SU-DHL-6 (cell line): Measurements from ENCODE around the gene GRIK3.

Source experiments
- H2AFZ ChIP-seq: fragments of 200-600 bp; sonication (generic); 2 replicates; pipeline ENCODE4 v1.6.1; 2014; ENCODE audit warnings: low read depth, mild to moderate bottlenecking, moderate library complexity, mixed read lengths, antibody characterized with exemption, low read length; ENCODE audit not compliant: severe bottlenecking
- H3F3A ChIP-seq: fragments of 200-600 bp; shearing (Covaris generic); 2 replicates; pipeline ENCODE4 v1.6.0; 2016; ENCODE audit warnings: antibody characterized with exemption, mild to moderate bottlenecking; ENCODE audit not compliant: insufficient read depth
- H3K27ac ChIP-seq: fragments of 200-600 bp; sonication (generic); 2 replicates; pipeline ENCODE4 v1.5.1; 2016; ENCODE audit warnings: low read depth, mild to moderate bottlenecking, low read length, moderate library complexity, mixed read lengths
- H3K27me3 ChIP-seq: fragments of 200-600 bp; sonication (generic), shearing (Covaris generic); 2 replicates; pipeline ENCODE4 v1.6.0; 2014; ENCODE audit warnings: mild to moderate bottlenecking, low read length
- H3K36me3 ChIP-seq: fragments of 200-600 bp; sonication (generic); 2 replicates; pipeline ENCODE4 v1.6.1; 2014; ENCODE audit warnings: mild to moderate bottlenecking, low read length, mixed read lengths
- H3K4me2 ChIP-seq: fragments of 300-600, 200-600 bp; shearing (Covaris generic), sonication (generic); 2 replicates; pipeline ENCODE4 v1.6.0; 2014; ENCODE audit warnings: low read length, low read depth, mild to moderate bottlenecking; ENCODE audit not compliant: poor library complexity, severe bottlenecking
- H3K4me3 ChIP-seq: fragments of 200-600 bp; sonication (generic); 2 replicates; pipeline ENCODE4 v1.5.1; 2014; ENCODE audit warnings: antibody characterized with exemption, low read length, mild to moderate bottlenecking, mixed read lengths; ENCODE audit not compliant: insufficient read depth, poor library complexity, severe bottlenecking
- H3K79me2 ChIP-seq: fragments of 200-600 bp; sonication (generic); 2 replicates; pipeline ENCODE4 v1.6.1; 2014; ENCODE audit warnings: mild to moderate bottlenecking, low read length, moderate library complexity; ENCODE audit not compliant: insufficient read depth
- H3K9ac ChIP-seq: fragments of 200-600 bp; sonication (generic); 2 replicates; pipeline ENCODE4 v1.7.0; 2014; ENCODE audit warnings: mild to moderate bottlenecking, low read length
- H3K9me2 ChIP-seq: fragments of 200-600 bp; sonication (generic); replicated peaks from 2 replicates; pipeline ENCODE4 v1.6.1; 2014; ENCODE audit warnings: low read length; ENCODE audit not compliant: insufficient read depth
- H3K9me3 ChIP-seq: fragments of 200-600 bp; sonication (generic); 2 replicates; pipeline ENCODE4 v1.6.1; 2014; ENCODE audit warnings: low read length, mixed read lengths; ENCODE audit not compliant: insufficient read depth
- H4K20me1 ChIP-seq: fragments of 200-600 bp; sonication (generic); 2 replicates; pipeline ENCODE4 v1.6.1; 2014; ENCODE audit warnings: low read depth, mild to moderate bottlenecking, antibody characterized with exemption, low read length, moderate library complexity, mixed read lengths
- EZH2phosphoT487 ChIP-seq: fragments of 200-600 bp; sonication (generic), shearing (Covaris generic); conservative IDR thresholded peaks from 2 replicates; pipeline ENCODE4 v1.6.1; 2018; ENCODE audit warnings: mild to moderate bottlenecking, antibody characterized with exemption, low read length, moderate library complexity, mixed read lengths
- TF ChIP-seq, protein P1 (sequence below): fragments of 200-600 bp; sonication (generic); IDR thresholded peaks from one replicate; pipeline ENCODE4 v1.5.1; 2017; ENCODE audit warnings: antibody characterized with exemption, mild to moderate bottlenecking, low read length, moderate library complexity; ENCODE audit not compliant: insufficient read depth, poor library complexity, severe bottlenecking

GRIK3 gene

GRCh38 chr1:36973056-36973455 lies 61.3 kb downstream of the GRIK3 start:
- no peak overlapping the region for H3K4me2 ChIP-seq
- H2AFZ ChIP-seq: no peak overlapping the region
- H3K36me3 ChIP-seq: no peaks in the 10 kb centered on the region
- H3K9ac ChIP-seq: no peak overlapping the region
- H4K20me1 ChIP-seq: no peaks in the 10 kb centered on the region
- no peak overlapping the region for H3K4me3 ChIP-seq
- TF ChIP-seq EZH2phosphoT487: no peak
- TF ChIP-seq, protein P1, sequence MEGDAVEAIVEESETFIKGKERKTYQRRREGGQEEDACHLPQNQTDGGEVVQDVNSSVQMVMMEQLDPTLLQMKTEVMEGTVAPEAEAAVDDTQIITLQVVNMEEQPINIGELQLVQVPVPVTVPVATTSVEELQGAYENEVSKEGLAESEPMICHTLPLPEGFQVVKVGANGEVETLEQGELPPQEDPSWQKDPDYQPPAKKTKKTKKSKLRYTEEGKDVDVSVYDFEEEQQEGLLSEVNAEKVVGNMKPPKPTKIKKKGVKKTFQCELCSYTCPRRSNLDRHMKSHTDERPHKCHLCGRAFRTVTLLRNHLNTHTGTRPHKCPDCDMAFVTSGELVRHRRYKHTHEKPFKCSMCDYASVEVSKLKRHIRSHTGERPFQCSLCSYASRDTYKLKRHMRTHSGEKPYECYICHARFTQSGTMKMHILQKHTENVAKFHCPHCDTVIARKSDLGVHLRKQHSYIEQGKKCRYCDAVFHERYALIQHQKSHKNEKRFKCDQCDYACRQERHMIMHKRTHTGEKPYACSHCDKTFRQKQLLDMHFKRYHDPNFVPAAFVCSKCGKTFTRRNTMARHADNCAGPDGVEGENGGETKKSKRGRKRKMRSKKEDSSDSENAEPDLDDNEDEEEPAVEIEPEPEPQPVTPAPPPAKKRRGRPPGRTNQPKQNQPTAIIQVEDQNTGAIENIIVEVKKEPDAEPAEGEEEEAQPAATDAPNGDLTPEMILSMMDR: no peak
- H3K9me3 ChIP-seq: no peaks in the 10 kb centered on the region
- no peaks in the 10 kb centered on the region for H3K9me2 ChIP-seq
- no peak overlapping the region for H3K27ac ChIP-seq
- H3F3A ChIP-seq: no peaks in the 10 kb centered on the region
- no peaks in the 10 kb centered on the region for H3K27me3 ChIP-seq
- no peaks in the 10 kb centered on the region for H3K79me2 ChIP-seq

DNA sequence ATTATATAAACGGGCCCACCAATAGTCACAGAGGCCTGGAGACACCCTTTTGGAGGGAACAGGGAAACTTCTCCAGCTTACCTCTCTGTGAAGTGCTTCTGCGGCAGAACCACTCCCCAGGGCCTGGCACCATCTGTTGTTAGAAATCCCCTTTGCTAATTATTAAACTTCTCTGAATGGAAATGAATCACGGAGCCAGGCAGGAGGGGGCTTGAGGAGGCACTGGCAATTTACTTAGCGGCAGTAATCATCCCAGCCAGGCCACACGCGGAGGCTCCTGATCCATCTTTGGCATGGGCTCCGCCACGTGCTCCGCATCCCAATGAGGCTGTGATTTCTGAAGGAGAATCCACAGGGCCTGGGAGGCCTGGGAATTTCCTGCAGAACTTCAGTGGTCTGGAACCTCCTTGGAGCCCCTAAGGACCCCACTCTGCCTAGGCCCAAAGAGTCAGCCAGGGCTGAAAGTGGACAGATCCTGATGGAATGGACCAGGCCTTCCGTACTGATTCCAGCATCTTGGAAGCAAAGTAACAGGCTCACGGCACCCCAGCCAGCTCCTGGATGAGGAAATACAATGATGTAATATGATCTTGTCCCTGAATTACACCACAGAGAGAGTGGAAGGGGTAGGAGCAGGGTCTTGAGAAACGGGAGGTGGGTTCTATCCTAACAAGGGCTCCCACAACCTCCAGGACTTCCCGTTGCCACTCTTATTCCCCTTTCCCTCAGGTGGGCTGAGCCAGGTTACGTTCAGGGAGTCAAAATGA lies 62.3 kb downstream of the GRIK3 start:
- Histone ChIP-seq H3F3A (no peaks in the 10 kb centered on the region), H3K79me2 (no peaks in the 10 kb centered on the region), H3K27me3 (no peaks in the 10 kb centered on the region), H3K9me2 (no peaks in the 10 kb centered on the region), H4K20me1 (no peaks in the 10 kb centered on the region), H2AFZ (no peak overlapping the region), H3K27ac (no peak overlapping the region), H3K4me2 (no peak overlapping the region), H3K9ac (no peak overlapping the region), H3K36me3 (no peaks in the 10 kb centered on the region), H3K4me3 (no peak overlapping the region), H3K9me3 (no peaks in the 10 kb centered on the region)
- TF ChIP-seq EZH2phosphoT487: no peak
- TF ChIP-seq, protein P1: no peak

GRCh38 chr1:36968730-36969129 lies 65.6 kb downstream of the GRIK3 start:
- Histone ChIP-seq H3K4me2 (no peak overlapping the region), H3K4me3 (no peak overlapping the region), H2AFZ (no peak overlapping the region), H3K27ac (no peak overlapping the region), H3K36me3 (no peaks in the 10 kb centered on the region), H3K79me2 (no peaks in the 10 kb centered on the region), H3K9ac (no peak overlapping the region), H3K9me3 (no peaks in the 10 kb centered on the region), H4K20me1 (no peaks in the 10 kb centered on the region), H3K27me3 (no peaks in the 10 kb centered on the region), H3K9me2 (no peaks in the 10 kb centered on the region), H3F3A (no peaks in the 10 kb centered on the region)
- TF ChIP-seq, protein P1: no peak
- no peak for TF ChIP-seq EZH2phosphoT487
